Amygdala (tissue), 56 donors: ENCODE results near the gene NPHP4.
"Not testable (repeated sequence)": the region's sequence is repeated elsewhere in the genome, so short reads cannot be mapped to it uniquely, and the experiment has no call there.

Source experiments
- DNase-seq, 56 donors: peaks; one replicate each; lab custom pipeline; 2025; lab: John Stamatoyannopoulos, UW

The NPHP4 gene

DNA sequence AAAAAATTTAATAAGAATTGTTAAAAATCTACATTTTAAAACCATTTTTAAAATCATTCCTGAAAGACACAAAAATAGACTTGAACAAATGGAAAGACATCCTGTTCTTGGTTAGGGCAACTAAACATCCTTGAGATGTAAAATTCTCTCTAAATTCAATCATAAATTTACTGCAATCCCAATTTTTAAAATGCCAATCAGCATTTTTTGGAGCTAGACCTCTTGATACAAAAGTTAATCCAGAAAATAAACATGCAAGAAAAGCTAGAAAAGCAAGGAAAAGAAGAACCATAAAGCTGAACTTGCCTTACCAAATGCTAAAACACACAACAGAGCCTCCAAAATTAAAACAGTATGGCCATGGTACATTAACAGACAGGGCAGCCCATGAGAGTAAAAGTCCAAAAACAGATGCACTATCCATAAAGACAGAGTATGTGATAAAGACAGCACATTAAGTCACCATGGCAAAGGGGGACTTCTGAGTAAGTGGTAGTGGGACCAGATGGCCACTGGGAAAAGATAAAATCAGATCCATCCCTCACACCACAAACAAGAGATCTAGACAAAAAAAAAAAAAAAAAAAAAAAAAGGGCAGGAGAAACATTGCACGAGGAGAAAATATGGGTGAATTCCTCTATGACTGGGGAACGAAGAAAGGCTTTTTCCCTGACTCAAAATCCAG, 51.4 kb downstream of the NPHP4 start:
- no peak for DNase-seq

DNA sequence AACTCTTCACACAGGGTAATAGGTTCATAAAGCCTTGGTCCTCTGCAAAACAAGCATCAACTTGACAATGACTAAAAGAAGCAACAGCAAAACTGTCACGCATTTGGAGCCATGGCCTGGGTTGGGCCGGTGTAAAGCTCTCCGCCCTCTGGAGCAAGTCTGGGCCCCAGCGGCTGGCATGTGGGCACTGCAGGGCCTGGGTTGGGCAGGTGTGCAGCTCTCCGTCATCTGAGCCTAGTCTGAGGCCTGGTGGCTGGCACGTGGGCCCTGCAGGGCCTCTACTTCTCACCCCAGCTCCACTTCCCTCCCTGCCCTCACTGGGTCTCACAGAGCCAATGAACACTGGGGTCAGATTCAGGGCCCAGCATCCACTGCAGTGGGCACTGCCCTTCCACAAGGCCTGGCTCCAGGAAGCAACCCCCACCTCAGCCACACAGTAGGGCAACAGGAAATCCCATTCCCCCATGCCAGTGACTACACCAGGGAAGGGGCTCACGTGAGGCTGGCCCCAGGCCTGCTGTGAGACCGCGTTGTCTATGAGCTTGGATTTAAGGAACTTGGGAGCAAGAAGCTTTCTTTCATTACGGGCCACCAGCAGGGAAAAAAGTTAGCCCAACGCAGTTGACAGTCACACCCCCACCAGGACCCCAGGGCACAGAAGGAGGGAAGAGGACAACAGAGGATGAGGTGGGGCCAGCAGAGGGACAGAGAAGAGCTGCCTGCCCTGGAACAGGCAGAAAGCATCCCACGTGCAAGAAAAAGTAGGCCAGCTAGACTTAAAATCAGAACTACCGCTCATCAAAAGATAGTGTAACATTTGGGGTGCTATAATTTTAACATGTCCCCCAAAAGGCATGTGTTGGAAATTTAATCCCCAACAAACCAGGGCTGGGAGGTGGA, 52.7 kb downstream of the NPHP4 start:
- no peak for DNase-seq

DNA sequence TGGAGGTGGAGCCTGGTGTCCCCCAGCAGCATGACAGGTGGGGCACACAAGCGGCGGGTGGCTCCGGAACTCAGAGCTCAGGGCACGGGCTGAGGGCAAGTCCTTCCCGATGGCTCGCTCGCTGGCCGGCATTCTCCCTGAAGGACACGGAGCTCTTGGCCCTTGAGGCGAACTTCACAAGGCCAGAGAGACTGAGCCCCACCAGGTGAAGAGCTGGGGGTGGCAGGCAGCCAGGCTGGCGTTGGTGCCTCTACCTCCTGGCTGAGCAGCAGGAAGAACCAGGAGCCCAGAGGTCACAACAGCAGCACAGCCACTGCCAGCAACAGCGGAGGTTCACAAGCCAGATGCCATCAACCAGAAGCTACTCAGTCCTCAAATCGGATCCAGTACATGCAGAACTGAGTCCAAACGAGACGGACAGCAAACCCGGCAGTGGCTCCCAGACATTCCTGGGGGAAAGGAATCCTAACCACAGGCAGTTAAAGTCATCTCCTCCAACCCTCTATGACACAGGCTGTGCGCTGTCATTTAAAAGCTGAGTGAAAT, 54.1 kb downstream of the NPHP4 start:
- DNase-seq, result no peak

DNA sequence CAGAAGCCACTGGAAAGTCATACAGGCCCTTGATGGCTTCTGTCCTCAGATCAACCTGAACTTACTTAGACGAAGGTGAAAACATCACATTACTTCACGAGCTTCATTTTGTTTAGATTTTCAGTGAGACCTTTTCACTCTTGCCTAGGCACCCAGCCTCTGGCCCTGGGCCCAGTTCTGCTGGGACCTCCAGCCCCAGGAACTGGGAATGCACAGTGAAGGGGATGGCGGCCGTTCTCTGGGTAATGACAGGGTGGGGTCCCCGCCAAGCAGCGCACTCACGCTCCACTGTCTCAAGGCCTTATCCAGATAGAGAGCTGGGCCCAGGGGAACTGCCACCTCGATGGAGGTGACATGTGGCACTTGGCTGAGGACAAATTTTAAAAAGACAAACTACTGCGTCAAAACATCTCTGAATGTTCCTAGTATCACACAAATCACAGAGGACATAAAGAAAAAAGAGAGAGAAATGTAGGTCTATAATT, 54.8 kb downstream of the NPHP4 start:
- DNase-seq, result no peak

DNA sequence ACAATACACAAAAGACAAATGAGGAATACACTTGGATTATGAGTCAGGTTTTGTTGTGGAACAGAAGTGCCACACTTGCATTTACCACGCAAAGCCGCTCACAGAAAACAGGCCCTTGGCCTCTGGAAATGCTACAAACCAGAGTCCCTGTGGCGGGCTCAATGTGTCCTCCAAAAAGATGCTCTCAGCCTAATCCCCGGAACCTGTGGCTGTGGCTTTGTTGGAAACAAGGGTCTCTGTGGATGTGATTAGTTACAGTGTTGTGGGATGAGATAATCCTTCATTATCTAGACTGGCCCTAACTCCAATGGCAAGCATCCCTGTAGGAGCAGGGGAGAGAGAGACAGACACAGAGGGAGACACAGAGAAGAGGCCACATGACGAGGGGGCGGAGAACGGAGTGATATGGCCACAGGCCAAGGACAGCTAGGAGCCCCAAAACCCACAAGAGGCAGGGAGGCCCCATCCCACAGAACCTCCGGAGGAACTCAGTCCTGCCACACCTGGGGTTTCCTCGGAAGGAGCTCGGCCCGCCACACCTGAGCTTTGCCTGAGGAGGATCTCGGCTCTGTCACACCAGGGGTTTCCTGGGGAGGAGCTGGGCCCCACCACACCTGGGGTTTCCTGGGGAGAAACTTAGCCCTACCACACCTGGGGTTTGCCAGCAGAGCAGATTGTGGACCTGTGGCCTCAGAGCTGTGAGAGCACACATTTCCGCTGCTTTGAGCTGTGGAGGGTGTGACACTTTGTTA, 55.4 kb downstream of the NPHP4 start:
- DNase-seq, result no peak

DNA sequence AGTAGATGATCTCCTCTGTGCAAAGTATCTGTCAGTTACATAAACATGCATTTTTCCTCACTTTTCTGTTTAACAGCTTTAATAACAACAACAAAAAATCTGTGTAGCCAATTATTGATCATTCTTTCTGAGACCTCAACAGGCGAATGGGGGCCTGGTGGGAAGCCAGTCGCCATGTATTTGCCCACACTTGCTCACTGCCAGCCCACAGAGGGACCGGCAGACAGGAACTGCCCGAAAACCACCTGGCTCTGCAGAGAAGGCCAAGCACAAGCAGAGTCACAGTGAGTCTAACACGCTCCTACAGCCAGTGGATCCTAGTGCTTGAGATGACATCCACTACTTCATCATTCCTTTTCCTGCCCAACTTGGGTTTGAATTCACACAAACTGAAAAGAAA, 56.1 kb downstream of the NPHP4 start:
- DNase-seq, result no peak

DNA sequence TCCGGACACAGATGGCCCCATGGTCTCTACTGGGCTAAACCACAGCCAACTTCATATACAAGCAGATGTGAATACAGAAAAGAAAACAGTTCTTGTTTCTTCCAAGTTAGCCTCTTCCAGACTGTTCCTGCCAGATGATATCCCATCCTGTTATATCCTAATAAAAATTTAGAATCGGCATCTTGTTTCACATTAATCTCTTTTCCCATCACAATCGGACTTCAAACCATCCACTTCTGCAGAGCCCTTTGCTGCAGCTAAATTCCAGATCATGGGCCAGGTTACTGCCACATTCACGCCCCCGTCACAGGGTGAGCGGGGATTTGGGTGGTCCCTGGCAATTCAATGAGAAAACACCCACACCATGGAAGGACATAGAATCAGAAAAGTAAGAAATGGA, 57.2 kb downstream of the NPHP4 start:
- DNase-seq, result no peak

DNA sequence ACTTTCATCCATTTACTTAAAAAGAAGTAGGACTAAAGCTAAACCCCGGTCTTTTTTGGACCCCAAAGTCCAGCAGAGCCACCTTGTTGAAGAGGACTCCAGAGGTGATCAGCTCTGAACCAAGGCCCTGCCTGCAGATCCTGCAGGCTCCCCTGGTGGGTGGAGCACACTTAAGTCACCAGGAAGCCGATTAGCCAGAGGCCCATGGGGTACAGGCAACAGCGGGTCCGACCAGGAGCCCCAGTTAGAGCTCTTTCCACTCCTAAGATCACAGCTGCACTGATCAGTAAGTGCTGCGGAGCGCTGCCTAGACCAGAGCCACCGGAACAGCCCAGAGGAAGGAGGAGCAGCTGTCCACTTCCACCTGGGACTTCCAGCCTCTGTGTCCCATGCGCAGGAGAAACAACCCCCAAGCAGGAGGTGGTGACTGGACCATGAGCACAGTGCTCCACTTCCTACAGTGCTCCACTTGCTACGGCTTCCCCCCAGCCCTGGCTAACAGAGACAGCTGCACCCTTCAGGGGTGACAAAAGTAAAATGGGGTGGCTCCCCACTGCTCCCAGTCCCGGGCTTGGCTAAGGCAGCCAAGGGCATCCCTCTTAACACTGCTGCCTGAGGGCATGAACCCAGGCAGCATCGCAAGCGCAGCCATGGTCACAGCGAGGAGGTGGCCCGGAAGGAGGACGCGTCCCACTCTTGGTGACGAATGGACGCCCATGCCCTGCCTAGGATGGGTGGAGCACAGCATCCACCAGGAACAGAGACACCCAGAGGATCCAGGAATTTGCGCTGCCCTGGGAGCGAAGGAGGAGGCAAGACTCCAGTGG, 58.0 kb downstream of the NPHP4 start:
- DNase-seq, result no peak

DNA sequence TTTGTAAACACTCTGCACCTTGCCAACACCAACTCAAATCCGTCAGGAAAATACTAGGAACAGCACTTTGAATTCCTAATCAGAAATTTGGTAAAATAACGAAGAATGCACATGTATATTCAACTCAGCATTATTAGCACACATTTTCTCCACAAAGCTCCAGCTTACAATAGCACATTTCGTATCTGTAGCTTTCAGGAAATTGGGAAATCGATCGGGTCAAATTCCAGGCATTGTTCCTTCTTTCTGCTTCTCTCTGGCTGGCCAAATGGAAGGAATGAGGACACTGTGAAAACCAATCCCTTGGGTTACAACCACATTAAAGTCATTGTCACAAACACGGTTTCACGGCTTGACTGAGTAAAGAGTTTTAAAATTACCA, 58.6 kb downstream of the NPHP4 start:
- DNase-seq, result no peak

DNA sequence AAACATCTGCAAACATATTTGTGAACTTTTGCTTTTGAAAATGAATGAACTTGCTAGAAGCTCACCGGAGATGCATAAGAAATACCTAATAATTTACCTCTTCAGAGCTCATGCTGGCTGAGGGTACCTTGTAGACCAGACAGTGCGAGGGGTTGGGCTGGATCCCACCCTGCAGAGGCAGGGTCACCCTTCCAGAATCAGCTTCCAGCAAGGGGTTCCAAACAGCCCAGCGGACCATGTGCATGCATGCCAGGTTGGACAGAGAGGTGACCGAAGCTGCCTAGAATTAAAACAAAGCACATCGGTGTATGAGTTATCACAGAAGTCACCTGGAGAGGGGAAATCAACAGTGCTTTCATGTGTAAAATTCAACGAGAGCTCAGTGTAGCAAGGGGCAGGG, 59.2 kb downstream of the NPHP4 start:
- no peak for DNase-seq

DNA sequence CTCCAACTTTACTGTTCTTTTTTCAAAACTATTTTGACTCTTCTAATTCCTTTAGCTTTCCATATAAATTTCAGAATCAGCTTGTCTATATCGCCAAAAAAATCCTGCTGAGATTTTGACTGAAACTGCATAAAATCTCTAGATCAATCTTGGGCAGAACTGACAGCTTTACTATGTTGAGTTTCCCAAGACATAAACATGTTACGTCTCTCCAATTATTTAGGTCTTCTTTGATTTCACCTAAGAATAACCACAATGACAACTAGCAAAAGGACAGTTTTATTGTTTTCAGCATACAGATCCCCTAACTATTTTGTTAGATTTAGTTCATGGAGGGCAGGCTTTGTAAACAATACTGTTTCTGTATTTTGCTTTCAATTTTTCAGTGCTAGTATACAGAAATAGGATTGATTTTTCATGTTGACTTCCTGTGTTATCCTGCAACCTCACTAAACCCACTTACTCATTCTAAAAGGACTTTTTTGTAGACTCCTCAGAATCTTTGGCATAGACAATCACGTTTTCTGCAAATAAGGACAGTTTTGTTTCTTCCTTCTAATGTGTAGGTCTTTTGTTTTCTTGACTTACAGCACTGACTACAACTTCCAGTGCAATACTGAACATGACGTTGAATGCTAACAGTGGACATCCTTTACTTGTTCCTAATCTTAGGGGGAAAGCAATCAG, 63.4 kb downstream of the NPHP4 start:
- no peak for DNase-seq

DNA sequence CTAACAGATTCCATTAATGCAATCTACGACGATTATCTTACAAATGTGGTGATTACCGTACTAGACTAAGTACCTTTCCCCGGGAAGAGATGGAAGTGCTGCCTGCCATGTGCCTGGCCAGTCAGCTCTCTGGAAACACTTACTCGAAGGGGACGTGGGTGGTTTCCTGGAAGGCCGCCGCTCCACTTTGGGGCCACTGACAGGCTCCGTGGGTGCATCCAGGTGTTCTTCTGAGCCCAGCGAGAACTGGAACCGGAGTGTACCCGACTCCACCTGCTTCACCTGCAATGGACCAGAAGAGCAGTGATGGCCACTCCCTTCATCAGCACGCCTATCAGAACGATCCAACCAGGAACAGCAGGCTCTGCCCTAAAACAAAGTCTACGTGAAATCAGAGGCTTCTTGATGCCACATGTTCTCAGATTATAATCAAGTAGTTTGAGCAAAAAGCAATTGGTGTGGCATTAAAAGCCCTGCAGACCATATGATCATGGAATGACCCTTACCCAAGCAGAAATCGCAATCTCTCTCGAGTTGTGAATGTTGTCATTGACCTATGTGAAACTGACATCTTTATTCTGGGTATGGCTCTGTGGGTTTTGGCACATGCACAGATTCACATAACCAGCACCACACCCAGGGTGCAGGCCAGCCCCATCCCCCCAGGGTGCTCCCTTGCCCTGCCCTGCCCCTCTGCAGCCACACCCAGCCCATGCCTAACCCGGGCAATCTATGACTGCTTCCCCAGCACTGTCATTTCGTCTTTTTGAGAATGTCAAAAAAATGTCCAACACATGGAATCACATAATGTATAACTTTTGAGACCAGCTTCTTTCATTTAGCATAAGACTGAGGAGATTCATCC, 64.5 kb downstream of the NPHP4 start:
- DNase-seq, result no peak

DNA sequence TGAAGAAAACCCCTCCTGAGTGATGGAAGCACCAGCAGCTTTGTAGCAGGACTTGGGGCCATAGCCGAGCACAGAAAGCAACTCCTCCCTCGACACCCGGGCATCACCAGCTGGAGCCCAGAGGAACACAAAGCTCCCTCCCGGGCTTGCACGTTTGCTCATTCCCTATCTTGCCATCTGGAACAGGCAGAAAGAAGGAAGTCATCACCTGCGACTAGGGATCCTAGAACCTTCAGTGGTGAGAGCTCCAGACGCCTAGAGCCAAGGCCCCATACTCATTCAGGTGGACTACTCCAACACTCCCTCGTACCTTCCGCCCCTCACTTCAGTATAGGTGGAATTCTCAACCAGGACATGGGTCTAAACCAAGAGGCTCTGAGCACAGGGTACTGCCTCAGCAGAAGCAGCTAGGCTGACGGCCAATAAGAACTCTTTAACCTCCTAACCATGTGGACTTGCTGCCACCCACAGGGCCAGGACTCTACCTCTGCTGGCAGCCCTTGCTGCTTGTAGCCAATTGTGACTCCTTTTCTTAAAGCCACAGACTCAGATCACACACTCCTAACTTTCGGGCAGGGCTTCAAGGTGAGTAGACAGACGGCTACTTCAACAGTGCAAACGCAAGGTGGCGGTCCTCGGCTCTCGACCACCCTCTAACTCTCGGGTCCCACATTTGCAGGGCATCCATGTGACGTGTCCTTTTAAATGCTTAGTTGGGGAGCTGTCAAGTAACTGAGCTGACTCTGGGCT, 65.4 kb downstream of the NPHP4 start:
- no peak for DNase-seq

DNA sequence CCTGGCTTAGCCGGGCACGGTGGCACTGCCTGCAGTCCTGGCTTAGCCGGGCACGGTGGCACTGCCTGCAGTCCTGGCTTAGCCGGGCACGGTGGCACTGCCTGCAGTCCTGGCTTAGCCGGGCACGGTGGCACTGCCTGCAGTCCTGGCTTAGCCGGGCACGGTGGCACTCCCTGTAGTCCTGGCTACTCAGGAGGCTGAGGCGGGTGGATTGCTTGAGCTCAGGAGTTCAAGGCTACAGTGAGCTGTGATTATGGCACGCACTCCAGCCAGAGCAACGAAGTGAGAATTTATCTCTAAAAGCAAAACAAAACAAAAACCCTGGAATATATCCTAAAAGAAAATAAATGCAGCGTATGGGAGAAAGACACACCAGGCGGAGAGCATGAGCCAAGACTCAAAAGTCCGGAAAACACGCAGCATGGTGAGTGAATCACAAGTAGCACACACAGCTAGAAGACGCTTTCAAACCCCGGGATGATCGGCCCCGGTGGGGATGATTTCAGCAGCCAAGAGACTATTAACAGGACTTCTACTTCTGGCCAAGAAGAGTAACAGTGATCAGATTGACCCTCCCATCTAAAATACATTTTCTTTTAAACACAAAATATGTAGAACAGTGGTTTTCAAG, 69.4 kb downstream of the NPHP4 start:
- not testable (repeated sequence) for DNase-seq

DNA sequence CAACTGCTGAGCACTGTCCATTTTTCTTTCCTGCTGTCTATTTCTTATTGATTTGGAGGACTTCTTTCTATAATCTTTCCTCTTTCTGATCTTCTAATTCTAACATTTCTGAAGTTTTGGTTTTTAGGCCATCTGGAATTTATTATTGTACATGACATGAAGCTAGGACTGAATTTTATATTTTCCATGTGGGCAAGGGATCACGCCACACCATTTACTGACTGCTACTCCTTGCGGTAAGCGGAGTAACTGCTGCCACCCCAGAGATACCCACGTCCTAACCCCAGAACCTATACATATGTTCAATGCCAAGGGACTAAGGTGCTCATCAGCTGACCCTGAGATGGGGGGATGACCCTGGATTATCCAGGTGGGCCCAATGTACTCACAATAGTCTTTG, 70.6 kb downstream of the NPHP4 start:
- DNase-seq, result no peak

DNA sequence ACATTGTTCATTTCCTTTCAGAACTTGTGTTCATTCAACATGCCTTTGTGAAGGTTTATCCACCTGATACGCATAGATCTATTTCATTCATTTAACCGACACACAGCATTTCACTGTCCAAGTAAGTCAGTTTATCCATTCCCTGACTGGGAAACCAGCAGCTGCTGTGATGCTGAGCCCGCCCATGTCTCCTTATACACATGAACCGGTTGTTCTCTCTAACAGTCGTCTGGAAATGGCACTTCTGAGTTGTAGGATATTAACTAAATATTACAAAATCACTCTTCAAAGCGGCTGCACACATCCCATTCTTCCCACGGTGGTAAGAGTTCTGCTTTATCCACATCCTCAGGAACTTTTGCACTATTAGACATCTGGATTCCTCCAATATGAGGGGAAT, 71.1 kb downstream of the NPHP4 start:
- DNase-seq, result no peak

DNA sequence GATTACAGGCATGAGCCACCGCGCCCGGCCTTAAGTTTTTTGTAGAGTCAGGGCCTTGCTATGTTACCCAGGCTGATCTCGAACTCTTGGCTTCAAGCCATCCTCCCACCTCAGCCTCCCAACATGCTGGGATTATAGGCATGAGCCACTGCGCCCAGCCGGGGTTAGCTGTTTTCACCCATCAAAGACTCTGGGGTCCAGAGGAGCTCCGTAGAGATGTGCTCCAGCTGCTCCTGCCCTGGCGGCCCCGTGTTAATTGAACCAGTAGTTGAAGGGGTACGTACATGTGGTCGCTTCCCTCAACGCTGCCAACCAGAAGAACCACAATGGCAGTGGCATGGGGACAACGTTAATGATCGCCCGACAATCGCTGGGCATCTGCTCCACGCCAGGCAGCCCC, 72.0 kb downstream of the NPHP4 start:
- no peak for DNase-seq
